Ishikawa (cell line): ENCODE measurements around the gene ZNF214.

Source experiments
- CREB1 ChIP-seq: IDR thresholded peaks from 2 replicates; pipeline ENCODE4 v1.6.1; 2012; ENCODE audit warnings: low read depth
- EP300 ChIP-seq: IDR thresholded peaks from 2 replicates; pipeline ENCODE4 v1.6.1; 2012; ENCODE audit warnings: borderline replicate concordance
- TEAD4 ChIP-seq: IDR thresholded peaks from 2 replicates; pipeline ENCODE4 v1.6.1; 2012
- TF ChIP-seq, protein P1 (sequence below): IDR thresholded peaks from 2 replicates; pipeline ENCODE4 v1.6.1; 2012; ENCODE audit warnings: low read depth, mild to moderate bottlenecking

GRCh38 chr11:7056828-7057513 lies 36.8 kb upstream of the ZNF214 start:
- TF ChIP-seq, protein P1, sequence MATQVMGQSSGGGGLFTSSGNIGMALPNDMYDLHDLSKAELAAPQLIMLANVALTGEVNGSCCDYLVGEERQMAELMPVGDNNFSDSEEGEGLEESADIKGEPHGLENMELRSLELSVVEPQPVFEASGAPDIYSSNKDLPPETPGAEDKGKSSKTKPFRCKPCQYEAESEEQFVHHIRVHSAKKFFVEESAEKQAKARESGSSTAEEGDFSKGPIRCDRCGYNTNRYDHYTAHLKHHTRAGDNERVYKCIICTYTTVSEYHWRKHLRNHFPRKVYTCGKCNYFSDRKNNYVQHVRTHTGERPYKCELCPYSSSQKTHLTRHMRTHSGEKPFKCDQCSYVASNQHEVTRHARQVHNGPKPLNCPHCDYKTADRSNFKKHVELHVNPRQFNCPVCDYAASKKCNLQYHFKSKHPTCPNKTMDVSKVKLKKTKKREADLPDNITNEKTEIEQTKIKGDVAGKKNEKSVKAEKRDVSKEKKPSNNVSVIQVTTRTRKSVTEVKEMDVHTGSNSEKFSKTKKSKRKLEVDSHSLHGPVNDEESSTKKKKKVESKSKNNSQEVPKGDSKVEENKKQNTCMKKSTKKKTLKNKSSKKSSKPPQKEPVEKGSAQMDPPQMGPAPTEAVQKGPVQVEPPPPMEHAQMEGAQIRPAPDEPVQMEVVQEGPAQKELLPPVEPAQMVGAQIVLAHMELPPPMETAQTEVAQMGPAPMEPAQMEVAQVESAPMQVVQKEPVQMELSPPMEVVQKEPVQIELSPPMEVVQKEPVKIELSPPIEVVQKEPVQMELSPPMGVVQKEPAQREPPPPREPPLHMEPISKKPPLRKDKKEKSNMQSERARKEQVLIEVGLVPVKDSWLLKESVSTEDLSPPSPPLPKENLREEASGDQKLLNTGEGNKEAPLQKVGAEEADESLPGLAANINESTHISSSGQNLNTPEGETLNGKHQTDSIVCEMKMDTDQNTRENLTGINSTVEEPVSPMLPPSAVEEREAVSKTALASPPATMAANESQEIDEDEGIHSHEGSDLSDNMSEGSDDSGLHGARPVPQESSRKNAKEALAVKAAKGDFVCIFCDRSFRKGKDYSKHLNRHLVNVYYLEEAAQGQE, result no peak
- TF ChIP-seq EP300 (no peak), TEAD4 (no peak), CREB1 (no peak)
